ENCODE results near the gene TREM2. TPM values are rescaled to one million over a fixed set of nuclear protein-coding genes. Genes with fewer than 3 reads are reported as not detected.

Gene TREM2
- total and polyA plus RNA-seq, 2 donors (not counting 1 experiment from before 2014, with no cell fraction given) = 0.17 TPM; not detected in 1

GRCh38 chr6:41147917-41148316 lies 15.0 kb downstream of the TREM2 start:
- no peak overlapping the region for H3K9ac ChIP-seq (ENCODE audit: insufficient read depth, low read length)
- H3K27me3 ChIP-seq (ENCODE audit: control insufficient read depth, insufficient read depth, low read length) = no peaks in the 10 kb centered on the region
- no peaks in the 10 kb centered on the region for H3K9me3 ChIP-seq (ENCODE audit: control insufficient read depth, insufficient read depth, low read depth, low read length)
- H3K4me3 ChIP-seq (replicated peaks in 1 of 4; ENCODE audit: control extremely low read depth in 1 of 4, insufficient read depth in 1 of 4, low read depth in 3 of 4, low read length in 4 of 4) = no peak overlapping the region
- no peak overlapping the region for H3K4me2 ChIP-seq (ENCODE audit: extremely low read depth, insufficient read depth, low read length)
- DNase-seq (ENCODE audit: low read depth in 2 of 2) = no peak
- no peaks in the 10 kb centered on the region for H3K4me1 ChIP-seq (ENCODE audit: control insufficient read depth, extremely low read depth, insufficient read depth, low read length)
- no peak overlapping the region for H3K27ac ChIP-seq (ENCODE audit: insufficient read depth, low read length)
- no peak overlapping the region for H2AFZ ChIP-seq (ENCODE audit: low read length)
- no peaks in the 10 kb centered on the region for H4K20me1 ChIP-seq (ENCODE audit: control insufficient read depth, extremely low read depth, insufficient read depth, low read length)
- no peaks in the 10 kb centered on the region for H3K36me3 ChIP-seq (ENCODE audit: control insufficient read depth, insufficient read depth, low read length)
- TF ChIP-seq EZH2 (IDR thresholded peaks at IDR 0.05; ENCODE audit: low read length, missing control alignments) (no peak), CTCF (conservative IDR thresholded peaks at IDR 0.05 in 1 of 2, IDR thresholded peaks at IDR 0.05 in 1 of 2; ENCODE audit: low read depth in 1 of 2, low read length in 2 of 2) (no peak)
- H3K79me2 ChIP-seq (ENCODE audit: control insufficient read depth, insufficient read depth, low read length) = no peaks in the 10 kb centered on the region

- H3K79me2 ChIP-seq (ENCODE audit: control insufficient read depth, insufficient read depth, low read length) = no peaks in the 10 kb centered on the region
- no peak overlapping the region for H2AFZ ChIP-seq (ENCODE audit: low read length)
- no peaks in the 10 kb centered on the region for H3K36me3 ChIP-seq (ENCODE audit: control insufficient read depth, insufficient read depth, low read length)
- H3K27me3 ChIP-seq (ENCODE audit: control insufficient read depth, insufficient read depth, low read length) = no peaks in the 10 kb centered on the region
- no peak overlapping the region for H3K4me2 ChIP-seq (ENCODE audit: extremely low read depth, insufficient read depth, low read length)
- no peaks in the 10 kb centered on the region for H4K20me1 ChIP-seq (ENCODE audit: control insufficient read depth, extremely low read depth, insufficient read depth, low read length)
- H3K27ac ChIP-seq (ENCODE audit: insufficient read depth, low read length) = no peak overlapping the region
- no peak for DNase-seq (ENCODE audit: low read depth in 2 of 2)
- no peak overlapping the region for H3K4me3 ChIP-seq (replicated peaks in 1 of 4; ENCODE audit: control extremely low read depth in 1 of 4, insufficient read depth in 1 of 4, low read depth in 3 of 4, low read length in 4 of 4)
- H3K9me3 ChIP-seq (ENCODE audit: control insufficient read depth, insufficient read depth, low read depth, low read length) = no peaks in the 10 kb centered on the region
- no peaks in the 10 kb centered on the region for H3K4me1 ChIP-seq (ENCODE audit: control insufficient read depth, extremely low read depth, insufficient read depth, low read length)
- no peak for TF ChIP-seq CTCF (conservative IDR thresholded peaks at IDR 0.05 in 1 of 2, IDR thresholded peaks at IDR 0.05 in 1 of 2; ENCODE audit: low read depth in 1 of 2, low read length in 2 of 2)
- no peak overlapping the region for H3K9ac ChIP-seq (ENCODE audit: insufficient read depth, low read length)
These were observed 26.0 kb downstream of the TREM2 start for GRCh38 chr6:41136911-41137310.

- no peaks in the 10 kb centered on the region for H3K79me2 ChIP-seq (ENCODE audit: control insufficient read depth, insufficient read depth, low read length)
- H3K27ac ChIP-seq (ENCODE audit: insufficient read depth, low read length) = no peak overlapping the region
- H3K4me3 ChIP-seq (replicated peaks in 1 of 4; ENCODE audit: control extremely low read depth in 1 of 4, insufficient read depth in 1 of 4, low read depth in 3 of 4, low read length in 4 of 4) = no peak overlapping the region
- no peak for DNase-seq (ENCODE audit: low read depth in 2 of 2)
- no peaks in the 10 kb centered on the region for H3K36me3 ChIP-seq (ENCODE audit: control insufficient read depth, insufficient read depth, low read length)
- H4K20me1 ChIP-seq (ENCODE audit: control insufficient read depth, extremely low read depth, insufficient read depth, low read length) = no peaks in the 10 kb centered on the region
- no peaks in the 10 kb centered on the region for H3K27me3 ChIP-seq (ENCODE audit: control insufficient read depth, insufficient read depth, low read length)
- H2AFZ ChIP-seq (ENCODE audit: low read length) = no peak overlapping the region
- no peaks in the 10 kb centered on the region for H3K9me3 ChIP-seq (ENCODE audit: control insufficient read depth, insufficient read depth, low read depth, low read length)
- no peaks in the 10 kb centered on the region for H3K4me1 ChIP-seq (ENCODE audit: control insufficient read depth, extremely low read depth, insufficient read depth, low read length)
- no peak for TF ChIP-seq EZH2 (IDR thresholded peaks at IDR 0.05; ENCODE audit: low read length, missing control alignments)
- no peak for TF ChIP-seq CTCF (conservative IDR thresholded peaks at IDR 0.05 in 1 of 2, IDR thresholded peaks at IDR 0.05 in 1 of 2; ENCODE audit: low read depth in 1 of 2, low read length in 2 of 2)
- no peak overlapping the region for H3K9ac ChIP-seq (ENCODE audit: insufficient read depth, low read length)
- no peak overlapping the region for H3K4me2 ChIP-seq (ENCODE audit: extremely low read depth, insufficient read depth, low read length)
These were observed 27.7 kb downstream of the TREM2 start for GRCh38 chr6:41135062-41135832.
